Measurements from ENCODE around the gene EFCAB3.
"Not testable (repeated sequence)": the region's sequence is repeated elsewhere in the genome, so short reads cannot be mapped to it uniquely, and the experiment has no call there.

Gene EFCAB3

GRCh38 chr17:62465271-62465670 lies 84.9 kb downstream of the EFCAB3 start:
- not testable (repeated sequence) for DNase-seq

Data from kidney glomerular epithelial cell (primary cell).